ENCODE data around the gene ELK4.

- no peak for TF ChIP-seq CTCF (IDR thresholded peaks at IDR 0.05)
- TF ChIP-seq POLR2A (IDR thresholded peaks at IDR 0.05), result no peak
- no peak for TF ChIP-seq EP300 (IDR thresholded peaks at IDR 0.05)
Measured at GRCh38 chr1:205583461-205584130, 48.2 kb downstream of the ELK4 start.

Data from ovary (tissue), 3 donors.